Central memory CD4-positive, alpha-beta T cell (primary cell): ENCODE data around the gene AHNAK2.
"Not testable (repeated sequence)": the region's sequence is repeated elsewhere in the genome, so short reads cannot be mapped to it uniquely, and the experiment has no call there.

ENCODE experiments used
- DNase-seq: peaks from one replicate; pipeline ENCODE4 v3.0.0; 2022

The AHNAK2 gene

GRCh38 chr14:104951863-104952657 is 26.1 kb downstream of the AHNAK2 start:
- not testable (repeated sequence) for DNase-seq

- not testable (repeated sequence) for DNase-seq
Measured at GRCh38 chr14:104950701-104951100, 27.5 kb downstream of the AHNAK2 start.

- DNase-seq = no peak
Measured at GRCh38 chr14:104950021-104950420, 28.2 kb downstream of the AHNAK2 start.

DNA sequence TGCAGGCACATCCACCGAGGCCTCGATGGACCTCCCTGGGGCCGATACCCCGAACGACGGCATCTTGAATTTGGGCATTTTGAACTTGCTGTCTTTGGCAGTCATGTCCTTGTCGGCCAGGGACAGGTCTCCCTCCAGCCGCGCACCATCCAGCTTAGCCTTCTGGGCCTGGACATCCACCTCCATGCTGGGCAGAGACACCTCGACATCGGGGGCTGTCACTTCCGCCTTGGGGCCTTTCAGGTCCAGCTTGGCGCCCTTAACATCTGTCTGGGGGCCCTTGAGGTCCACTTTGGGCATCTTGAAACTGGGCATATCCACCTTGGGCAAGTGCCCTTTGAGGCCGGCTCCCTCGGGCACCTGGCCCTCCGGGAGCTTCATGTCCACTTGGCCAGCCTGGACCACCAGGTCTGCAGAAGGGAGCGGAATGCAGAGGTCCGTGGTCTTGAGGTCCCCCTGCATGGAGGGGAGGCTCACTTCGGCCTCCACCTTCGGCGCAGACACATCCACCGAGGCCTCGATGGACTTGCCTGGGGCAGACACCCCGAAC is 28.7 kb downstream of the AHNAK2 start:
- DNase-seq = not testable (repeated sequence)

DNA sequence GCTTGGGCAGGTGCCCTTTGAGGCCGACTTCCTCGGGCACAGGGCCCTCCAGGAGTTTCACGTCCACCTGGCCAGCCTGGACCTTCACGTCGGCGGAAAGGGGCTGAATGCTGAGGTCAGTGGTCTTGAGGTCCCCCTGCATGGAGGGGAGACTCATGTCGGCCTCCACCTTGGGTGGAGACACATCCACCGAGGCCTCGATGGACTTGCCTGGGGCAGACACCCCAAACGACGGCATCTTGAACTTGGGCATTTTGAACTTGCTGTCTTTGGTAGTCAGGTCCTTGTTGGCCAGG is 29.5 kb downstream of the AHNAK2 start:
- DNase-seq = no peak

DNA sequence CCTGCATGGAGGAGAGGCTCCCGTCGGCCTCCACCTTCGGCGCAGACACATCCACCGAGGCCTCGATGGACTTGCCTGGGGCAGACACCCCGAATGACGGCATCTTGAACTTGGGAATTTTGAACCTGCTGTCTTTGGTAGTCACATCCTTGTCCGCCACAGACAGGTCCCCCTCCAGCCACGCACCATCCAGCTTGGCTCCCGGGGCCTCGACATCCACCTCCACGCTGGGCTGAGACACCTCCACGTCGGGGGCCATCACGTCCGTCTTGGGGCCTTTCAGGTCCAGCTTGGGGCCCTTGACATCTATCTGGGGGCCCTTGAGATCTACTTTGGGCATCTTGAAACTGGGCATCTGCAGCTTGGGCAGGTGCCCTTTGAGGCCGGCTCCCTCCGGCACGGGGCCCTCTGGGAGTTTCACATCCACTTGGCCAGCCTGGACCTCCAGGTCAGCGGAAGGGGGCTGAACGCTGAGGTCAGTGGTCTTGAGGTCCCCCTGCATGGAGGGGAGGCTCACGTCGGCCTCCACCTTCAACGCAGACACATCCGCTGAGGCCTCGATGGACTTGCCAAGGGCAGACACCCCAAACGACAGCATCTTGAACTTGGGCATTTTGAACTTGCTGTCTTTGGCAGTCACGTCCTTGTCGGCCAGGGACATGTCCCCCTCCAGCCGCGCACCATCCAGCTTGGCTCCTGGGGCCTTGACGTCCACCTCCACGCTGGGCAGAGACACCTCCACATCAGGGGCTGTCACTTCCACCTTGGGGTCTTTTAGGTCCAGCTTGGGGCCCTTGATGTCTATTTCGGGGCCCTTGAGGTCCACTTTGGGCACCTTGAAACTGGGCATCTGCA is 30.1 kb downstream of the AHNAK2 start:
- DNase-seq = not testable (repeated sequence)

GRCh38 chr14:104947201-104947600 is 31.0 kb downstream of the AHNAK2 start:
- DNase-seq = not testable (repeated sequence)

GRCh38 chr14:104945986-104946965 is 31.9 kb downstream of the AHNAK2 start:
- not testable (repeated sequence) for DNase-seq

- not testable (repeated sequence) for DNase-seq
Measured at GRCh38 chr14:104945266-104945665, 32.9 kb downstream of the AHNAK2 start.

- not testable (repeated sequence) for DNase-seq
Measured at GRCh38 chr14:104944436-104945205, 33.6 kb downstream of the AHNAK2 start.

DNA sequence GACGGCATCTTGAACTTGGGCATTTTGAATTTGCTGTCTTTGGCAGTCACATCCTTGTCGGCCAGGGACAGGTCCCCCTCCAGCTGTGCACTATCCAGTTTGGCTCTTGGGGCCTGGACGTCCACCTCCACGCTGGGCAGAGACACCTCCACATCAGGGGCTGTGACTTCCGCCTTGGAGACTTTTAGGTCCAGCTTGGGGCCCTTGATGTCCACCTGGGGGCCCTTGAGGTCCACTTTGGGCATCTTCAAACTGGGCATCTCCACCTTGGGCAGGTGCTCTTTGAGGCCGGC is 34.2 kb downstream of the AHNAK2 start:
- not testable (repeated sequence) for DNase-seq

DNA sequence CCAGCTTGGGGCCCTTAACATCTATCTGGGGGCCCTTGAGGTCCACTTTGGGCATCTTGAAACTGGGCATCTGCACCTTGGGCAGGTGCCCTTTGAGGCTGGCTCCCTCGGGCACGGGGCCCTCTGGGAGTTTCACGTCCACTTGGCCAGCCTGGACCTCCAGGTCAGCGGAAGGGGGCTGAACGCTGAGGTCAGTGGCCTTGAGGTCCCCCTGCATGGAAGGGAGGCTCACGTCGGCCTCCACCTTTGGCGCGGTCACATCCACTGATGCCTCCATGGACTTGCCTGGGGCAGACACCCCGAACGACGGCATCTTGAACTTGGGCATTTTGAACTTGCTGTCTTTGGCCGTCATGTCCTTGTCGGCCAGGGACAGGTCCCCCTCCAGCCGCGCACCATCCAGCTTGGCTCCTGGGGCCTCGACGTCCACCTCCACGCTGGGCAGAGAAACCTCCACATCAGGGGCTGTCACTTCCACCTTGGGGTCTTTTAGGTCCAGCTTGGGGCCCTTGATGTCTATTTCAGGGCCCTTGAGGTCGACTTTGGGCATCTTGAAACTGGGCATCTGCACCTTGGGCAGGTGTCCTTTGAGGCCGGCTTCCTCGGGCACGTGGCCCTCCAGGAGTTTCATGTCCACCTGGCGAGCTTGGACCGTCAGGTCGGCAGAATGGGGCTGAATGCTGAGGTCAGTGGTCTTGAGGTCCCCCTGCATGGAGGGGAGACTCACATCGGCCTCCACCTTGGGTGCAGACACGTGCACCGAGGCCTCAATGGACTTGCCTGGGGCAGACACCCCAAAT is 34.8 kb downstream of the AHNAK2 start:
- not testable (repeated sequence) for DNase-seq

DNA sequence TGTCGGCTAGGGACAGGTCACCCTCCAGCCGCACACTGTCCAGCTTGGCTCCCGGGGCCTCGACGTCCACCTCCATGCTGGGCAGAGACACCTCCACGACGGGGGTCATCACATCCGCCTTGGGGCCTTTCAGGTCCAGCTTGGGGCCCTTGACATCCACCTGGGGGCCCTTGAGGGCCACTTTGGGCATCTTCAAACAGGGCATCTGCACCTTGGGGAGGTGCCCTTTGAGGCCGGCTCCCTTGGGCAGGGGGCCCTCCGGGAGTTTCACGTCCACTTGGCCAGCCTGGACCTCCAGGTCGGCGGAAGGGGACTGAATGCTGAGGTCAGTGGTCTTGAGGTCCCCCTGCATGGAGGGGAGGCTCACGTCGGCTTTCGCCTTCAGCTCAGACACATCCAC is 35.6 kb downstream of the AHNAK2 start:
- DNase-seq = no peak

DNA sequence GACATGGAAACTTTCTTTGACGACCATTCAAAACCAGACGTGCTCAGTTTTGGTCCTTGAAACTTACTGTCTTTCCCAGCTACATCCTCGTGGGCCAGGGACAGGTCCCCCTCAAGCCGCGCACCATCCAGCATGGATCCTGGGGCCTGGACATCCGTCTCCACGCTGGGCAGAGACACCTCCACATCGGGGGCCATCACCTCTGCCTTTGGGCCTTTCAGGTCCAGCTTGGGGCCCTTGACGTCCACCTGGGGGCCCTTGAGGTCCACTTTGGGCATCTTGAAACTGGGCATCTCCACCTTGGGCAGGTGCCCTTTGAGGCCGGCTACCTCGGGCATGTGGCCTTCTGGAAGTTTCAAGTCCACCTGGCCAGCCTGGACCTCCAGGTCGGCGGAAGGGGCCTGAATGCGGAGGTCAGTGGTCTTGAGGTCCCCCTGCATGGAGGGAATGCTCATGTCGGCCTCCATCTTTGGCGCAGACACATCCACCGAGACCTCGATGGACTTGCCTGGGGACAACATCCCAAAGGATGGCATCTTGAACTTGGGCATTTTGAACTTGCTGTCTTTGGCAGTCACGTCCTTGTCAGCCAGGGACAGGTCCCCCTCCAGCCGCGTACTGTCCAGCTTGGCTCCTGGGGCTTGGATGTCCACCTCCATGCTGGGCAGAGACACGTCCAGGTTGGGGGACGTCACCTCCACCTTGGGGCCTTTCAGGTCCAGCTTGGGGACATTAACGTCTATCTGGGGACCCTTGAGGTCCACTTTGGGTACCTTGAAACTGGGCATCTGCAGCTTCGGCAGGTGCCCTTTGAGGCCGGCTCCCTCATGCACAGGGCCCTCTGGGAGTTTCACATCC is 36.4 kb downstream of the AHNAK2 start:
- DNase-seq = no peak

- DNase-seq = no peak
Measured at GRCh38 chr14:104940526-104941150, 37.5 kb downstream of the AHNAK2 start.

GRCh38 chr14:104939666-104940410 is 38.3 kb downstream of the AHNAK2 start:
- DNase-seq = no peak

GRCh38 chr14:104938960-104939359 is 39.2 kb downstream of the AHNAK2 start:
- no peak for DNase-seq

DNA sequence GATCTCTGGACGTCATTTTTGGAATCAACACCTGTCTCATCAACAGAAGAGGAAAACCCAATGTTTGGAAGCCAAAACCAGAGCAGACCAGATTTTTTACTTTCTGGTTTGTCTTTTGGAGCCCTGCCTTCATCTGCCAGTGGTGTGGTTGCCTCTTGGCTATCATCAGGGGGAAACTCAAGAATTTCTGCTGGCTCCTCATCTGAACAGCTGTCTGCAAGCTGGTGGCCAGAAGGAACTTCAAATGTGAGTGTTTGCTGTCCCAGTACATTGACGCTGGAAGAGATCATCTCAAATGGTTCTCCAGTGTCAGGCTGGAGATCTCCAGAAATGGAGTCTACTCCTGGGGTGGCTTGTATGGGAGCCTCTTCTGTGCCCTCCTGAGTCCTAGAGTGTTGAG is 39.7 kb downstream of the AHNAK2 start:
- no peak for DNase-seq
